HCT116 (cell line): ENCODE data around the gene NCKAP5. TPM values are rescaled to one million over a fixed set of nuclear protein-coding genes. Genes with fewer than 3 reads are reported as not detected.

Source experiments
- ATAC-seq: fragments of 200-7000 bp; cut with Tn5 transposase; 2 replicates; pipeline ENCODE4 v1.9.1; 2020; ENCODE audit warnings: mild to moderate bottlenecking, moderate library complexity
- BruUV-seq: library from RNA; stranded (reverse); fragments of 400-500 nt; replicated peaks from 2 replicates; lab custom pipeline; 2021; lab: Mats Ljungman, UMichigan
- CTCF ChIA-PET: fragments of 300-600 bp; sonication (Branson Sonifier 250); formaldehyde crosslinking; loops from one replicate; lab custom pipeline; 2021; ENCODE audit warnings: antibody characterized with exemption; lab: Charles Lee
- POLR2A ChIA-PET: fragments of 300-600, 350-600 bp; sonication (Branson Sonifier 250); formaldehyde crosslinking; loops from one replicate; lab custom pipeline; 2021; ENCODE audit warnings: antibody characterized with exemption; lab: Charles Lee
- RAD21 ChIA-PET, 2 experiments: fragments of 300-600 bp; sonication (Branson Sonifier 250); formaldehyde crosslinking; loops; one replicate each; lab custom pipeline; 2023; ENCODE audit warnings: low total read pairs in 2 of 2; ENCODE audit not compliant: uncharacterized antibody in 2 of 2, unreplicated experiment in 2 of 2, low non-redundant PET in 1 of 2; lab: Charles Lee
- DNase-seq: peaks from one replicate; pipeline ENCODE4 v3.0.0-alpha.2; 2010; ENCODE audit warnings: low read depth, low spot score
- H2AFZ ChIP-seq: fragments of 200-600 bp; shearing (Covaris generic), sonication (generic); 2 replicates; pipeline ENCODE4 v1.6.1; 2017; ENCODE audit warnings: low read depth, mixed run types, mixed read lengths, antibody characterized with exemption, low read length; ENCODE audit not compliant: poor library complexity, severe bottlenecking
- H3K27ac ChIP-seq: 2 replicates; pipeline ENCODE4 v1.5.1; 2012; ENCODE audit warnings: low read depth, low read length
- H3K27me3 ChIP-seq: fragments of 200-600 bp; sonication (generic); 2 replicates; pipeline ENCODE4 v1.6.1; 2016; ENCODE audit warnings: mixed run types, low read length, mixed read lengths; ENCODE audit not compliant: insufficient read depth
- H3K36me3 ChIP-seq, 2 experiments: fragments of 200-500 bp in 1 of 2; fragments of 200-600 bp in 1 of 2; sonication (Bioruptor generic) in 1 of 2; sonication (generic) in 1 of 2; 2 replicates each; pipeline versions ENCODE4 v1.5.1 to v1.6.1; 2014 to 2016; ENCODE audit warnings: low read length in 2 of 2, inconsistent platforms in 1 of 2, mixed read lengths in 1 of 2, mixed run types in 1 of 2; ENCODE audit not compliant: insufficient read depth in 2 of 2, control insufficient read depth in 1 of 2
- H3K4me1 ChIP-seq, 2 experiments: fragments of 200-600 bp in 1 of 2; sonication (generic) in 1 of 2; 2 replicates each; pipeline versions ENCODE4 v1.5.1 to v1.6.1; 2012 to 2017; ENCODE audit warnings: low read length in 2 of 2, inconsistent platforms in 1 of 2, mild to moderate bottlenecking in 1 of 2, mixed read lengths in 1 of 2, mixed run types in 1 of 2, moderate library complexity in 1 of 2; ENCODE audit not compliant: insufficient read depth in 2 of 2, control insufficient read depth in 1 of 2
- H3K4me2 ChIP-seq: fragments of 200-600 bp; sonication (generic); 2 replicates; pipeline ENCODE4 v1.6.1; 2017; ENCODE audit warnings: mixed run types, low read length, mixed read lengths
- H3K4me3 ChIP-seq, 2 experiments: fragments of 200-600 bp in 1 of 2; sonication (generic) in 1 of 2; replicated peaks in 1 of 2; 2 replicates each; pipeline ENCODE4 v1.5.1; 2011 to 2016; ENCODE audit warnings: low read length in 2 of 2, control low read depth in 1 of 2, low read depth in 1 of 2, mild to moderate bottlenecking in 1 of 2, mixed read lengths in 1 of 2, mixed run types in 1 of 2
- H3K79me2 ChIP-seq: fragments of 200-600 bp; sonication (generic); 2 replicates; pipeline ENCODE4 v1.6.1; 2017; ENCODE audit warnings: mild to moderate bottlenecking, mixed run types, low read length, moderate library complexity, mixed read lengths; ENCODE audit not compliant: insufficient read depth
- H3K9ac ChIP-seq: fragments of 200-600 bp; sonication (generic); 2 replicates; pipeline ENCODE4 v1.6.1; 2016; ENCODE audit warnings: low read length, mixed read lengths
- H3K9me2 ChIP-seq: fragments of 200-600 bp; sonication (generic), shearing (Covaris generic); 2 replicates; pipeline ENCODE4 v1.6.1; 2017; ENCODE audit warnings: mixed run types, mild to moderate bottlenecking, moderate library complexity; ENCODE audit not compliant: insufficient read depth
- H3K9me3 ChIP-seq, 2 experiments: fragments of 200-500 bp in 1 of 2; fragments of 200-600 bp in 1 of 2; sonication (Bioruptor generic) in 1 of 2; sonication (generic) in 1 of 2; 2 replicates each; pipeline ENCODE4 v1.6.1; 2014 to 2017; ENCODE audit warnings: low read length in 2 of 2, mixed read lengths in 2 of 2, inconsistent platforms in 1 of 2, low read depth in 1 of 2, mild to moderate bottlenecking in 1 of 2, mixed run types in 1 of 2, moderate library complexity in 1 of 2; ENCODE audit not compliant: control insufficient read depth in 1 of 2, insufficient read depth in 1 of 2
- H4K20me1 ChIP-seq: fragments of 200-600 bp; sonication (generic), shearing (Covaris generic); 2 replicates; pipeline ENCODE4 v1.6.1; 2017; ENCODE audit warnings: mixed run types, mild to moderate bottlenecking, moderate library complexity; ENCODE audit not compliant: insufficient read depth
- POLR2AphosphoS5 ChIP-seq: IDR thresholded peaks from 2 replicates; pipeline ENCODE4 v1.6.1; 2011; ENCODE audit warnings: mild to moderate bottlenecking, low read depth, low read length, moderate library complexity
- SIN3A ChIP-seq: IDR thresholded peaks from 2 replicates; pipeline ENCODE4 v1.6.1; 2012; ENCODE audit warnings: low read depth
- SP1 ChIP-seq: IDR thresholded peaks from 2 replicates; pipeline ENCODE4 v1.6.1; 2012; ENCODE audit warnings: low read depth
- ZNF274 ChIP-seq: fragments of 200-500 bp; sonication (Bioruptor generic); IDR thresholded peaks from 2 replicates; pipeline ENCODE4 v1.6.1; 2014; ENCODE audit warnings: mild to moderate bottlenecking, low read depth, low read length, inconsistent platforms
- intact Hi-C: fragments of 100-400 bp; cut with micrococcal nuclease; formaldehyde crosslinking; loops from 2 replicates; pipeline ENCODE4 v1.10.0; 2022
- total RNA-seq: library from RNA; stranded (reverse); gene quantifications from one replicate; pipeline ENCODE4 v1.2.1, GENCODE V29; 2021; ENCODE audit not compliant: unreplicated experiment
- TF ChIP-seq, protein P1 (sequence below), 3 experiments: fragments of 200-600 bp in 1 of 3; sonication (generic) in 1 of 3; IDR thresholded peaks in 2 of 3; conservative IDR thresholded peaks in 1 of 3; 2 replicates each; pipeline ENCODE4 v1.5.1; 2012 to 2017; ENCODE audit warnings: low read depth in 2 of 3, low read length in 2 of 3, antibody characterized with exemption in 1 of 3, borderline replicate concordance in 1 of 3, control low read depth in 1 of 3, mild to moderate bottlenecking in 1 of 3, mixed read lengths in 1 of 3, mixed run types in 1 of 3, moderate library complexity in 1 of 3; ENCODE audit not compliant: insufficient read depth in 1 of 3
- TF ChIP-seq, protein P2 (sequence below): IDR thresholded peaks from 2 replicates; pipeline ENCODE4 v1.6.1; 2012; ENCODE audit warnings: low read depth

NCKAP5 gene
- total RNA-seq, 1 experiment from 2014 or later: 0.30 TPM

DNA sequence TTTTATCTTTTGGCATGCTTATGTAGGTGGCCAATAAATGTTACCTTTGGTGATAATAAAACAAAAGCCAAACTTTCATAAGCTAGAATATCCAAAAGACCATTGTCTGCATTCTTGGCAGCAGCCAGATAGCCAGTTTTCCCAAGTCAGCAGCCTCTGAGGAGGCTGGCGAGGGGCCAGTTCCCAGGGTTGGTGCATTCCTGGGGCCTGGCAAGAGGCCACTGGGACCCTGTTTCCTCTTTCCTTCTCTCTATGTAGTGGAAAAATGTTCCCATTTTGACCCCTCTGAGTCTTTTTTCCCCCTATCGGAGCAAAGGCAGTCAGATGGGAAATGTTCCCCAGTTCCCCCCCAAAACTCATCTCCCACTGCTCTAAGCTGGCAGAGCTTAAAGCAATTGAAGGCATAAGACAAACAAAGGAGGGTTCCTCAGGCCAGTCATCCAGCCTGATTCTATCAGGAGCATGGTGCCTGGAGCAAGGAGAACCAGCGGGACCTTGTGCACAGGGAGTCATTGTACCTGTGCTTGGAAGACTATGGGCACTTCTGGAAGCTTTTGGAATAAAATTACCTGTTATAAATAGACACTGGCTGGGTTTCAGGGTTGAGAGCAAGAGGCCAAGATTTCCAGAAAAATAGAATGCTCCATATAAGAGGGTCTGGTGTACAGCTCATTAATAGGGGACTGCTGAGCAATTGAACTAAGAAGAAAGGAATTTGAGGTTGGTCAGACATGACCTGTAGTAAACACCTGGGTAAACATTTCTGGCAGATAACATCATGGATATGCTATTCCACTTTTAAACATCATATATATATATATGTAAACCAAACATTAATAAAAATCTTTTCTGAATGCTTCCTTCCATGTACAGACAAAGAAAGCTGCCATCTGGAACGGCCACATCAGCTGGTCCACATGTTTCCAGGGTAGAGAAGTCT lies 63.4 kb downstream of the NCKAP5 start:
- Histone ChIP-seq H2AFZ (no peak overlapping the region), H3K4me1 (no peaks in the 10 kb centered on the region), H3K79me2 (no peaks in the 10 kb centered on the region), H3K36me3 (no peaks in the 10 kb centered on the region), H4K20me1 (no peaks in the 10 kb centered on the region), H3K4me3 (no peak overlapping the region), H3K9ac (no peak overlapping the region), H3K9me2 (no peaks in the 10 kb centered on the region), H3K9me3 (no peaks in the 10 kb centered on the region), H3K27me3 (no peaks in the 10 kb centered on the region), H3K27ac (no peak overlapping the region), H3K4me2 (no peak overlapping the region)
- POLR2A ChIA-PET: no interaction called here
- ATAC-seq (no peak), DNase-seq (no peak)
- intact Hi-C loops: no loop called here
- CTCF ChIA-PET: no interaction called here
- BruUV-seq: no TSS peak
- RAD21 ChIA-PET: no interaction called here
- no peak for TF ChIP-seq ZNF274
- no peak for TF ChIP-seq POLR2AphosphoS5
- TF ChIP-seq SIN3A: no peak
- TF ChIP-seq, protein P1, sequence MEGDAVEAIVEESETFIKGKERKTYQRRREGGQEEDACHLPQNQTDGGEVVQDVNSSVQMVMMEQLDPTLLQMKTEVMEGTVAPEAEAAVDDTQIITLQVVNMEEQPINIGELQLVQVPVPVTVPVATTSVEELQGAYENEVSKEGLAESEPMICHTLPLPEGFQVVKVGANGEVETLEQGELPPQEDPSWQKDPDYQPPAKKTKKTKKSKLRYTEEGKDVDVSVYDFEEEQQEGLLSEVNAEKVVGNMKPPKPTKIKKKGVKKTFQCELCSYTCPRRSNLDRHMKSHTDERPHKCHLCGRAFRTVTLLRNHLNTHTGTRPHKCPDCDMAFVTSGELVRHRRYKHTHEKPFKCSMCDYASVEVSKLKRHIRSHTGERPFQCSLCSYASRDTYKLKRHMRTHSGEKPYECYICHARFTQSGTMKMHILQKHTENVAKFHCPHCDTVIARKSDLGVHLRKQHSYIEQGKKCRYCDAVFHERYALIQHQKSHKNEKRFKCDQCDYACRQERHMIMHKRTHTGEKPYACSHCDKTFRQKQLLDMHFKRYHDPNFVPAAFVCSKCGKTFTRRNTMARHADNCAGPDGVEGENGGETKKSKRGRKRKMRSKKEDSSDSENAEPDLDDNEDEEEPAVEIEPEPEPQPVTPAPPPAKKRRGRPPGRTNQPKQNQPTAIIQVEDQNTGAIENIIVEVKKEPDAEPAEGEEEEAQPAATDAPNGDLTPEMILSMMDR (IDR thresholded peaks at IDR 0.05 in 2 of 3, conservative IDR thresholded peaks at IDR 0.05 in 1 of 3; ENCODE audit: borderline replicate concordance in 1 of 3, insufficient read depth in 1 of 3, low read depth in 2 of 3, low read length in 2 of 3): no peak
- TF ChIP-seq, protein P2, sequence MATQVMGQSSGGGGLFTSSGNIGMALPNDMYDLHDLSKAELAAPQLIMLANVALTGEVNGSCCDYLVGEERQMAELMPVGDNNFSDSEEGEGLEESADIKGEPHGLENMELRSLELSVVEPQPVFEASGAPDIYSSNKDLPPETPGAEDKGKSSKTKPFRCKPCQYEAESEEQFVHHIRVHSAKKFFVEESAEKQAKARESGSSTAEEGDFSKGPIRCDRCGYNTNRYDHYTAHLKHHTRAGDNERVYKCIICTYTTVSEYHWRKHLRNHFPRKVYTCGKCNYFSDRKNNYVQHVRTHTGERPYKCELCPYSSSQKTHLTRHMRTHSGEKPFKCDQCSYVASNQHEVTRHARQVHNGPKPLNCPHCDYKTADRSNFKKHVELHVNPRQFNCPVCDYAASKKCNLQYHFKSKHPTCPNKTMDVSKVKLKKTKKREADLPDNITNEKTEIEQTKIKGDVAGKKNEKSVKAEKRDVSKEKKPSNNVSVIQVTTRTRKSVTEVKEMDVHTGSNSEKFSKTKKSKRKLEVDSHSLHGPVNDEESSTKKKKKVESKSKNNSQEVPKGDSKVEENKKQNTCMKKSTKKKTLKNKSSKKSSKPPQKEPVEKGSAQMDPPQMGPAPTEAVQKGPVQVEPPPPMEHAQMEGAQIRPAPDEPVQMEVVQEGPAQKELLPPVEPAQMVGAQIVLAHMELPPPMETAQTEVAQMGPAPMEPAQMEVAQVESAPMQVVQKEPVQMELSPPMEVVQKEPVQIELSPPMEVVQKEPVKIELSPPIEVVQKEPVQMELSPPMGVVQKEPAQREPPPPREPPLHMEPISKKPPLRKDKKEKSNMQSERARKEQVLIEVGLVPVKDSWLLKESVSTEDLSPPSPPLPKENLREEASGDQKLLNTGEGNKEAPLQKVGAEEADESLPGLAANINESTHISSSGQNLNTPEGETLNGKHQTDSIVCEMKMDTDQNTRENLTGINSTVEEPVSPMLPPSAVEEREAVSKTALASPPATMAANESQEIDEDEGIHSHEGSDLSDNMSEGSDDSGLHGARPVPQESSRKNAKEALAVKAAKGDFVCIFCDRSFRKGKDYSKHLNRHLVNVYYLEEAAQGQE: no peak
- TF ChIP-seq SP1: no peak
- TF ChIP-seq, all 23 proteins: peak for 0
